ENCODE data around the gene BATF2.

DNA sequence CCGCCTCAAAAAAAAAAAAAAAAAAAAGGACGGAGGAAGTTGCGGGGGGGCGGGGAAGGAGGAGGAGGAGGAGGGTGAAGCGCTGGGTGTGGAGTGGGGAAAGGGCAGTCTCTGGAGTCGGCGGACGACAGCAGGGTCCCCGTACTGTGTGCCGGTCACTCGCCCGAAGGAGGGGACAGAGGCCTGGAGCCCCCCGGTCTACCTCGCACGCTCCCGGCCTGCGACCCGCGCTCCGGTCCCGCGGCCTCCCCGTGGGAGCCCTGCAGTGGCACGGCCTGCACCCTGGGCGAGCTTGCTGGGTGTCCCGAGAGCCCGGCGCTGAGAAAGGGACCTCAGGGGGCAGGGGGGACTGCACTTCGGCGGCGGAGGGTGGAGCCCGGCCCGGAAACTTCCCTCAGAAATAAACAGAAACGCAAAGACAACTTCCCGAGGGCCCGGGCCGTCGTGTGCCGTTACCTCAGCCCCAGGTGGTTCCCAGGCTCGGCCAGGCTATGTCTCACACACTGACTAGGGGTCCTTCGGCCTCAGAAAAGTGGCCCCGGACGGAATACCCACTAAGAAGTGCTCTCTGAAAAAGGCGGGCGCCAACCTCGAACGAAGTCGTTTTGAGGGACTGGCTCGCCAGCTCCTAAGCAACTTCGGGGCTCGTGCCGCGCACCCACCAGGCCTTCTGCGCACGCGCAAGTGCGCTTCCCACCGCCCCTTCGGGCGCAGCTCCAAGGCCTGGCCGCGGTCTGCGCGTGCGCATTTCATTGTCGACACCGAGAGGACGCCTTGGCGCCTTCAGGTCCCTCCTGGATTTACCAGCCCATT, 25.1 kb downstream of the BATF2 start, which contains the start of gene MAJIN:
- TF ChIP-seq HMG20B (CRISPR knock-in tag; IDR thresholded peaks at IDR 0.05): no peak
- TF ChIP-seq NR2F6 (CRISPR knock-in tag; IDR thresholded peaks at IDR 0.05): no peak
